ENCODE measurements around the gene CFL1.

GRCh38 chr11:65898656-65899355 is 40.8 kb upstream of the CFL1 start:
- TF ChIP-seq CTCF (conservative IDR thresholded peaks at IDR 0.05 in 1 of 2, IDR thresholded peaks at IDR 0.05 in 1 of 2; ENCODE audit: extremely low read depth in 1 of 2, insufficient read depth in 1 of 2, low read depth in 1 of 2, low read length in 2 of 2) = no peak
- no peak for TF ChIP-seq EZH2 (IDR thresholded peaks at IDR 0.05; ENCODE audit: borderline replicate concordance, low read length)
